ENCODE results near the gene LCA5. TPM values are rescaled to one million over a fixed set of nuclear protein-coding genes. Genes with fewer than 3 reads are reported as not detected.

The LCA5 gene
- total RNA-seq, 1 experiment from 2014 or later = 2.3 TPM

GRCh38 chr6:79504372-79504771, 32.9 kb downstream of the LCA5 start:
- H2AK5ac ChIP-seq (ENCODE audit: insufficient read length, low read length) = no peak overlapping the region
- H3K4me1 ChIP-seq (ENCODE audit: insufficient read depth, low read length) = no peaks in the 10 kb centered on the region
- no peak for TF ChIP-seq CTCF (conservative IDR thresholded peaks at IDR 0.05)
- no peak overlapping the region for H3K56ac ChIP-seq (ENCODE audit: insufficient read length, low read depth, low read length)
- no peak overlapping the region for H3K23ac ChIP-seq (ENCODE audit: insufficient read length, low read depth, low read length)
- H3K4me2 ChIP-seq (ENCODE audit: insufficient read depth, insufficient read length, low read length) = no peak overlapping the region
- no peak overlapping the region for H4K5ac ChIP-seq (ENCODE audit: insufficient read length, low read depth, low read length)
- no peak overlapping the region for H3K9ac ChIP-seq (ENCODE audit: extremely low read depth, insufficient read length, low read length)
- H2BK12ac ChIP-seq (ENCODE audit: insufficient read length, low read depth, low read length) = no peak overlapping the region
- no peak overlapping the region for H3K27ac ChIP-seq (ENCODE audit: insufficient read length, low read depth, low read length)
- H4K20me1 ChIP-seq (ENCODE audit: control insufficient read depth, insufficient read depth, insufficient read length) = no peaks in the 10 kb centered on the region
- no peaks in the 10 kb centered on the region for H3K9me3 ChIP-seq (ENCODE audit: control insufficient read depth, low read depth, low read length)
- no peak overlapping the region for H3K4ac ChIP-seq (ENCODE audit: low read depth, low read length)
- DNase-seq = no peak
- H3K18ac ChIP-seq (ENCODE audit: insufficient read length, low read depth, low read length) = no peak overlapping the region
- Mint-ChIP-seq H3K27ac (no peak overlapping the region), H3K27me3 (ENCODE audit: low read depth) (no peaks in the 10 kb centered on the region), H3K4me3 (no peak overlapping the region), H3K9me3 (no peaks in the 10 kb centered on the region), H3K36me3 (ENCODE audit: insufficient read depth in 1 of 3, low read depth in 3 of 3) (peaks cover 0 to 8% (median 2%) of the 10 kb centered on the region in 3 experiments; a peak in 3 of 7 replicates), H3K4me1 (no peaks in the 10 kb centered on the region)
- no peaks in the 10 kb centered on the region for H3K79me2 ChIP-seq (ENCODE audit: insufficient read depth, low read length)
- H3K14ac ChIP-seq (ENCODE audit: insufficient read depth, low read length) = no peak overlapping the region
- no peak overlapping the region for H2AFZ ChIP-seq (ENCODE audit: low read length)
- H4K8ac ChIP-seq (replicated peaks; ENCODE audit: insufficient read length, low read depth, low read length) = no peak overlapping the region
- H3K79me1 ChIP-seq (ENCODE audit: insufficient read depth, low read depth, low read length, poor library complexity, severe bottlenecking) = no peaks in the 10 kb centered on the region
- no CpG with 5 or more reads among the region's 2 CpGs for WGBS (ENCODE audit: extremely low coverage, insufficient read length, low lambda C conversion rate)
- H2BK15ac ChIP-seq (ENCODE audit: low read depth, low read length) = no peak overlapping the region
- H2BK20ac ChIP-seq (ENCODE audit: low read depth, low read length, poor library complexity, severe bottlenecking) = no peak overlapping the region
- H3K23me2 ChIP-seq (ENCODE audit: insufficient read length, low read depth, low read length, poor library complexity, severe bottlenecking) = no peaks in the 10 kb centered on the region
- H3K27me3 ChIP-seq (ENCODE audit: insufficient read depth, low read length) = no peaks in the 10 kb centered on the region
- H2BK120ac ChIP-seq (ENCODE audit: low read depth, low read length, poor library complexity, severe bottlenecking) = no peak overlapping the region
- H2BK5ac ChIP-seq (ENCODE audit: insufficient read length, low read length) = no peak overlapping the region
- no peak overlapping the region for H3T11ph ChIP-seq (ENCODE audit: low read length)
- no peak overlapping the region for H4K91ac ChIP-seq (ENCODE audit: insufficient read length, low read depth, low read length)
